GM12878 (cell line): ENCODE results near the gene SMOC2. TPM values are rescaled to one million over a fixed set of nuclear protein-coding genes. Genes with fewer than 3 reads are reported as not detected.

Experiments
- ATAC-seq: fragments of 200-7000 bp; cut with Tn5 transposase; 3 replicates; pipeline ENCODE4 v1.9.1; 2020; ENCODE audit warnings: mild to moderate bottlenecking, moderate library complexity
- BruUV-seq: library from RNA; stranded (reverse); fragments of 400-500 nt; replicated peaks from 2 replicates; lab custom pipeline; 2021; lab: Mats Ljungman, UMichigan
- CTCF ChIA-PET: fragments of 300-600 bp; sonication (Branson Sonifier 250); formaldehyde crosslinking; extraction: SDS; loops from one replicate; lab custom pipeline; 2021; ENCODE audit warnings: inconsistent platforms; lab: Yijun Ruan, JAX
- POLR2A ChIA-PET: fragments of 350-600 bp; formaldehyde crosslinking; extraction: SDS; loops from one replicate; lab custom pipeline; 2021; ENCODE audit warnings: inconsistent platforms; lab: Charles Lee
- RAD21 ChIA-PET: fragments of 300-600 bp; sonication (Branson Sonifier 250); formaldehyde crosslinking; loops from one replicate; lab custom pipeline; 2023; ENCODE audit warnings: antibody characterized with exemption; ENCODE audit not compliant: unreplicated experiment; lab: Charles Lee
- SMC1A ChIA-PET: fragments of 300-600 bp; sonication (Branson Sonifier 250); formaldehyde crosslinking; loops from one replicate; lab custom pipeline; 2023; ENCODE audit not compliant: unreplicated experiment, uncharacterized antibody; lab: Charles Lee
- DNase-seq: peaks from one replicate; pipeline ENCODE4 v3.0.0-alpha.2; 2011; ENCODE audit warnings: low read depth, low spot score
- FAIRE-seq: peaks from 3 replicates; lab custom pipeline; 2011; peaks lifted over from hg19 to GRCh38; lab: Jason Lieb, UNC
- H2AFZ ChIP-seq: 2 replicates; pipeline ENCODE4 v1.6.0; 2011; ENCODE audit warnings: low read depth, low read length, control low read depth; ENCODE audit not compliant: control insufficient read depth
- H3K27ac ChIP-seq: 2 replicates; pipeline ENCODE4 v1.5.1; 2011; ENCODE audit warnings: control low read depth; ENCODE audit not compliant: control insufficient read depth, insufficient read depth
- H3K27me3 ChIP-seq, 2 experiments: replicated peaks in 1 of 2; 2 replicates each; pipeline versions ENCODE4 v1.6.0 to v1.6.1; 2011; ENCODE audit warnings: low read length in 1 of 2; ENCODE audit not compliant: control insufficient read depth in 2 of 2, insufficient read depth in 2 of 2
- H3K36me3 ChIP-seq, 2 experiments: 2 replicates each; pipeline ENCODE4 v1.5.1; 2011; ENCODE audit warnings: low read length in 1 of 2; ENCODE audit not compliant: control insufficient read depth in 2 of 2, insufficient read depth in 2 of 2
- H3K4me1 ChIP-seq: 2 replicates; pipeline ENCODE4 v1.6.1; 2011; ENCODE audit warnings: mild to moderate bottlenecking, low read length, moderate library complexity, mixed read lengths; ENCODE audit not compliant: control insufficient read depth, insufficient read depth
- H3K4me2 ChIP-seq: 2 replicates; pipeline ENCODE4 v1.6.0; 2011; ENCODE audit warnings: control low read depth; ENCODE audit not compliant: control insufficient read depth, insufficient read depth
- H3K4me3 ChIP-seq: fragments of 200-600 bp; sonication (generic); 2 replicates; pipeline ENCODE4 v1.5.1; 2016
- H3K79me2 ChIP-seq: 2 replicates; pipeline ENCODE4 v1.6.0; 2011; ENCODE audit warnings: low read length; ENCODE audit not compliant: control insufficient read depth, insufficient read depth
- H3K9ac ChIP-seq: 2 replicates; pipeline ENCODE4 v1.8.0; 2011; ENCODE audit warnings: low read length, control low read depth, mixed read lengths; ENCODE audit not compliant: control insufficient read depth, insufficient read depth
- H3K9me3 ChIP-seq: replicated peaks from 3 replicates; pipeline ENCODE4 v1.5.1; 2011; ENCODE audit warnings: mild to moderate bottlenecking, low read length; ENCODE audit not compliant: control insufficient read depth, insufficient read depth
- H4K20me1 ChIP-seq: 2 replicates; pipeline ENCODE4 v1.6.0; 2011; ENCODE audit not compliant: control insufficient read depth, insufficient read depth
- BMI1 ChIP-seq: fragments of 450-650 bp; IDR thresholded peaks from 2 replicates; pipeline ENCODE4 v1.6.1; 2016; ENCODE audit warnings: mild to moderate bottlenecking, moderate library complexity, borderline replicate concordance
- FOS ChIP-seq: IDR thresholded peaks from 3 replicates; pipeline ENCODE4 v1.6.1; 2011; ENCODE audit warnings: borderline replicate concordance; ENCODE audit not compliant: insufficient read length; ENCODE audit errors: extremely low read depth
- GATAD2B ChIP-seq: fragments of 450-650 bp; conservative IDR thresholded peaks from 2 replicates; pipeline ENCODE4 v1.6.1; 2017; ENCODE audit warnings: low read depth, mild to moderate bottlenecking, moderate library complexity
- MTA3 ChIP-seq: IDR thresholded peaks from 2 replicates; pipeline ENCODE4 v1.6.1; 2012; ENCODE audit warnings: low read length, inconsistent platforms, borderline replicate concordance
- MXI1 ChIP-seq: fragments of 150-350 bp; IDR thresholded peaks from 2 replicates; pipeline ENCODE4 v1.6.1; 2011; ENCODE audit warnings: low read depth, mild to moderate bottlenecking, inconsistent platforms, low read length, improper control_type of control experiment
- PAX8 ChIP-seq: fragments of 450-650 bp; IDR thresholded peaks from 2 replicates; pipeline ENCODE4 v1.6.1; 2017; ENCODE audit warnings: mild to moderate bottlenecking, moderate library complexity
- SMARCA5 ChIP-seq: fragments of 450-650 bp; IDR thresholded peaks from 2 replicates; pipeline ENCODE4 v1.6.1; 2017; ENCODE audit warnings: mild to moderate bottlenecking
- ZNF217 ChIP-seq: fragments of 450-650 bp; IDR thresholded peaks from 2 replicates; pipeline ENCODE4 v1.6.1; 2017; ENCODE audit warnings: antibody characterized with exemption, mild to moderate bottlenecking
- ZNF274 ChIP-seq: IDR thresholded peaks from one replicate; pipeline ENCODE4 v1.8.0; 2011; ENCODE audit not compliant: insufficient read length, insufficient read depth
- ZNF384 ChIP-seq: IDR thresholded peaks from 2 replicates; pipeline ENCODE4 v1.6.1; 2012; ENCODE audit warnings: low read depth, mild to moderate bottlenecking, low read length, improper control_type of control experiment, borderline replicate concordance
- WGBS: methylation state at CpG from one replicate; pipeline ENCODE4 v1.1.6; 2016; ENCODE audit warnings: low lambda C conversion rate; ENCODE audit not compliant: insufficient replicate concordance, insufficient coverage; ENCODE audit errors: missing lambda C conversion rate; 5-methylcytosine and 5-hydroxymethylcytosine counted together
- in situ Hi-C: fragments of 300-500 bp; cut with MboI; formaldehyde crosslinking; loops from 9 replicates; pipeline ENCODE4 v1.14.3; 2018; ENCODE audit warnings: mixed read lengths
- intact Hi-C: fragments of 100-400 bp; cut with micrococcal nuclease; formaldehyde crosslinking; loops from one replicate; pipeline ENCODE4 v1.14.2; 2022; ENCODE audit not compliant: unreplicated experiment
- polyA plus RNA-seq, 11 experiments: library from polyadenylated mRNA; depleted of rRNA in 4 of 11; unstranded in 6 of 11; stranded (reverse) in 5 of 11; fragments of >200 nt; fragmentation: Nextera tagmentation in 4 of 11; fragmentation: Illumina TruSeq in 1 of 11; extraction: Ambion mirVana in 4 of 11; extraction: Trizol in 1 of 11; gene quantifications; 1 replicate in 1 of 11; 2 replicates in 10 of 11; pipeline versions ENCODE4 v1.2.1 to v1.2.3, GENCODE V29; 2011 to 2016; ENCODE audit warnings: inconsistent platforms in 2 of 11, missing spikeins in 2 of 11, low read depth in 1 of 11
- total RNA-seq, 4 experiments: library from RNA; depleted of rRNA in 3 of 4; stranded (reverse); fragments of >200 nt in 3 of 4; fragmentation: Illumina TruSeq in 1 of 4; extraction: Trizol in 1 of 4; gene quantifications; 2 replicates each; pipeline versions ENCODE4 v1.2.1 to v1.2.3, GENCODE V29; 2013 to 2021
- TF ChIP-seq, protein P1 (sequence below): fragments of 450-650 bp; formaldehyde crosslinking; IDR thresholded peaks from 2 replicates; pipeline ENCODE4 v1.4.0; 2020; ENCODE audit warnings: mild to moderate bottlenecking, moderate library complexity

SMOC2 gene
- total and polyA plus RNA-seq, 10 of the 15 experiments (the other 5 are each of a cell fraction or from before 2014, with no cell fraction given) = 0.10 to 0.12 TPM; not detected in 8

GRCh38 chr6:168536196-168536595, 95.2 kb downstream of the SMOC2 start (continued):
- TF ChIP-seq MXI1 = no peak
- TF ChIP-seq PAX8 = no peak
- no peak for TF ChIP-seq GATAD2B
- TF ChIP-seq ZNF274 = no peak
- TF ChIP-seq BMI1 = no peak
- TF ChIP-seq FOS = no peak

- no peaks in the 10 kb centered on the region for H3K27me3 ChIP-seq
- ChIA-PET RAD21 (no interaction called here), SMC1A (no interaction called here), POLR2A (no interaction called here)
- WGBS = 41% methylated on average over 17 of the region's 17 CpGs
- H3K36me3 ChIP-seq = no peaks in the 10 kb centered on the region
- H3K27ac ChIP-seq = no peak overlapping the region
- TF ChIP-seq, protein P1, sequence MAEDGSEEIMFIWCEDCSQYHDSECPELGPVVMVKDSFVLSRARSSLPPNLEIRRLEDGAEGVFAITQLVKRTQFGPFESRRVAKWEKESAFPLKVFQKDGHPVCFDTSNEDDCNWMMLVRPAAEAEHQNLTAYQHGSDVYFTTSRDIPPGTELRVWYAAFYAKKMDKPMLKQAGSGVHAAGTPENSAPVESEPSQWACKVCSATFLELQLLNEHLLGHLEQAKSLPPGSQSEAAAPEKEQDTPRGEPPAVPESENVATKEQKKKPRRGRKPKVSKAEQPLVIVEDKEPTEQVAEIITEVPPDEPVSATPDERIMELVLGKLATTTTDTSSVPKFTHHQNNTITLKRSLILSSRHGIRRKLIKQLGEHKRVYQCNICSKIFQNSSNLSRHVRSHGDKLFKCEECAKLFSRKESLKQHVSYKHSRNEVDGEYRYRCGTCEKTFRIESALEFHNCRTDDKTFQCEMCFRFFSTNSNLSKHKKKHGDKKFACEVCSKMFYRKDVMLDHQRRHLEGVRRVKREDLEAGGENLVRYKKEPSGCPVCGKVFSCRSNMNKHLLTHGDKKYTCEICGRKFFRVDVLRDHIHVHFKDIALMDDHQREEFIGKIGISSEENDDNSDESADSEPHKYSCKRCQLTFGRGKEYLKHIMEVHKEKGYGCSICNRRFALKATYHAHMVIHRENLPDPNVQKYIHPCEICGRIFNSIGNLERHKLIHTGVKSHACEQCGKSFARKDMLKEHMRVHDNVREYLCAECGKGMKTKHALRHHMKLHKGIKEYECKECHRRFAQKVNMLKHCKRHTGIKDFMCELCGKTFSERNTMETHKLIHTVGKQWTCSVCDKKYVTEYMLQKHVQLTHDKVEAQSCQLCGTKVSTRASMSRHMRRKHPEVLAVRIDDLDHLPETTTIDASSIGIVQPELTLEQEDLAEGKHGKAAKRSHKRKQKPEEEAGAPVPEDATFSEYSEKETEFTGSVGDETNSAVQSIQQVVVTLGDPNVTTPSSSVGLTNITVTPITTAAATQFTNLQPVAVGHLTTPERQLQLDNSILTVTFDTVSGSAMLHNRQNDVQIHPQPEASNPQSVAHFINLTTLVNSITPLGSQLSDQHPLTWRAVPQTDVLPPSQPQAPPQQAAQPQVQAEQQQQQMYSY = no peak
- TF ChIP-seq ZNF384 (no peak), SMARCA5 (no peak), MTA3 (no peak), ZNF217 (no peak)
- TF ChIP-seq, all 136 proteins: peak for 0
- H4K20me1 ChIP-seq = no peaks in the 10 kb centered on the region
- no peak overlapping the region for H3K4me3 ChIP-seq
- in situ Hi-C loops = no loop called here
- H3K79me2 ChIP-seq = no peaks in the 10 kb centered on the region
- H3K9me3 ChIP-seq = no peaks in the 10 kb centered on the region
- H3K4me2 ChIP-seq = no peak overlapping the region
- FAIRE-seq = no peak
- CTCF ChIA-PET = no interaction called here
- ATAC-seq = no peak
- intact Hi-C loops = no loop called here
- DNase-seq = no peak
- BruUV-seq = no TSS peak
- H2AFZ ChIP-seq = no peak overlapping the region
- no peaks in the 10 kb centered on the region for H3K4me1 ChIP-seq
- no peak overlapping the region for H3K9ac ChIP-seq
These were observed 95.9 kb downstream of the SMOC2 start for GRCh38 chr6:168536665-168537539.
